ENCODE measurements around the gene RPL21. TPM values are rescaled to one million over a fixed set of nuclear protein-coding genes. Genes with fewer than 3 reads are reported as not detected.

Gene RPL21
- total and polyA plus RNA-seq, 7 donors = 440 to 1,432 (median 808) TPM

DNA sequence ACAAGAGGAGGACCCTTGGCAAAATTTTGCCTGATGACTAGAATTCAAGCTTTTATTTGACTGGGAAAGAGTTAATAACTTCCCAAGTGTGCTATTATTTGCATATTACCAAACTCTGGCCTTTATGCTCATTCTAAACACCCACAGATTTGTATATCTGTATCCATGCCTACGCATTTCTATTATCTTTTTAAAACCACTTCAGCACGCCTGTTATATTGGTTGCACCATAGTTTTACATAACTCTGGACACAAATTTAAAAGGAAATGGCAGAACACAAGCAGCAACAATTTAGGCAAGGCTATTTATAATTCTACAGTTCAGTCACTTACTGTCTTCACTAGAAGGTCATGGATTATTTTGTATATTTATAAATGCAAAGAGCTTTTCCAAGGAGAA, 15.6 kb downstream of the RPL21 start:
- TF ChIP-seq, protein P1, sequence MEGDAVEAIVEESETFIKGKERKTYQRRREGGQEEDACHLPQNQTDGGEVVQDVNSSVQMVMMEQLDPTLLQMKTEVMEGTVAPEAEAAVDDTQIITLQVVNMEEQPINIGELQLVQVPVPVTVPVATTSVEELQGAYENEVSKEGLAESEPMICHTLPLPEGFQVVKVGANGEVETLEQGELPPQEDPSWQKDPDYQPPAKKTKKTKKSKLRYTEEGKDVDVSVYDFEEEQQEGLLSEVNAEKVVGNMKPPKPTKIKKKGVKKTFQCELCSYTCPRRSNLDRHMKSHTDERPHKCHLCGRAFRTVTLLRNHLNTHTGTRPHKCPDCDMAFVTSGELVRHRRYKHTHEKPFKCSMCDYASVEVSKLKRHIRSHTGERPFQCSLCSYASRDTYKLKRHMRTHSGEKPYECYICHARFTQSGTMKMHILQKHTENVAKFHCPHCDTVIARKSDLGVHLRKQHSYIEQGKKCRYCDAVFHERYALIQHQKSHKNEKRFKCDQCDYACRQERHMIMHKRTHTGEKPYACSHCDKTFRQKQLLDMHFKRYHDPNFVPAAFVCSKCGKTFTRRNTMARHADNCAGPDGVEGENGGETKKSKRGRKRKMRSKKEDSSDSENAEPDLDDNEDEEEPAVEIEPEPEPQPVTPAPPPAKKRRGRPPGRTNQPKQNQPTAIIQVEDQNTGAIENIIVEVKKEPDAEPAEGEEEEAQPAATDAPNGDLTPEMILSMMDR (IDR thresholded peaks at IDR 0.05) = no peak
- WGBS, 3 donors = 88 to 94% (median 90%) methylated on average over 2 of the region's 2 CpGs
- Histone ChIP-seq H3K27ac (no peak overlapping the region), H3K36me3 (ENCODE audit: insufficient read depth in 1 of 2, low read depth in 1 of 2) (peaks cover 0 to 9% of the 10 kb centered on the region in 2 donors), H3K4me1 (peaks cover 4% of the 10 kb centered on the region), H3K9me3 (no peaks in the 10 kb centered on the region), H3K4me3 (no peak overlapping the region), H3K27me3 (ENCODE audit: insufficient read depth in 3 of 3, low read length in 2 of 3) (no peaks in the 10 kb centered on the region)
- intact Hi-C loops (cut with DNase I) = no loop called here
- DNase-seq (no peak), ATAC-seq (no peak)

DNA sequence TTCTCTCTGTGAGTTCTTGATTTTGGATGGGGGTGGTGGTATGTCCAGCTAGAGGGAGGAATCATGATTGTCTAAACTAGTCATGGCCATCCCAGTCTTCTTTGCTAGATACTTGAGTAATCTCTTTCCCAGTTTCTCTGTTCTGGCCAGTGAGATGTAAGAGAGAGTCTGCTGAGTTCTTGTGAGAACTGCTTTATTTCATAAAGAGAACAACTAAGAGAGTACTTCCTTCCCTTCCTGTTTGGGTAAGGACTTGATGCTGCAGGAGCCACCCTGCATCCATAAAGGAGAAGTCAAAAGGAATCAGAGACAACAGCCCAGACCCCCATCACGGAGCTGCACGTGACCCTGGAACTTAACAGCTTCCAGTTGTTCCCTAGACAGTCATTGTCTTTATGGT, 16.2 kb downstream of the RPL21 start:
- Histone ChIP-seq H3K27me3 (ENCODE audit: insufficient read depth in 3 of 3, low read length in 2 of 3) (no peaks in the 10 kb centered on the region), H3K4me3 (no peak overlapping the region), H3K9me3 (no peaks in the 10 kb centered on the region), H3K27ac (no peak overlapping the region), H3K4me1 (peaks cover 4% of the 10 kb centered on the region), H3K36me3 (ENCODE audit: insufficient read depth in 1 of 2, low read depth in 1 of 2) (peaks cover 0 to 2% of the 10 kb centered on the region in 2 donors)
- ATAC-seq (no peak), DNase-seq (no peak)
- intact Hi-C loops (cut with DNase I) = no loop called here
- 66 to 76% (median 69%) methylated on average over 2 of the region's 2 CpGs for WGBS, 3 donors
- TF ChIP-seq, protein P1 (IDR thresholded peaks at IDR 0.05) = no peak

DNA sequence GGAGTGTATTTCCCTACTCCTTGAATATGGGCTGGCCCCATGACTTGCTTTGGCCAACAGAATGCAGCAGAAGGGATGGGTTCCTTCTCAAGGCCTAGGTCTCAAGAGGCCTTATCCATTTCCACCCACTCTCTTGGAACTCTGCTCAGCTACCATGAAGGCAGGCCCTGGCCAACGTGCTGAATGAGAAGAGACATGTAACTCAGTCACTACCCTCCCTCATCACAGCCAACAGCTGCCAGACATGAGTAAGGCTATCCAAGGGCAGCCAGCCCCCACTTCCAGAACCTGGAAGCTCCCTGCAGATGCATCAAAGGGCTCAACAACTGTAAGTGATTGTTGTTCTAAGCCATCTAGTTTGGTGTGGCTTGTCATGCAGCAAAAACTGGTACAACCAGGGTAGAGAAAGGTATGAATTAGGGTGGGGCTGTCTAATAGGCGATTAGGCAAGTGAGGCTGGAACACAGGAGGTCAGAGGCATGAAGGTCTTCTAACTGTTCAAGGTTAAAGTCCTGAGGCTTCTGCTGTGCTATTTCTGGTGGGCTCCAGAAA, 17.8 kb downstream of the RPL21 start:
- H3K9me3 ChIP-seq = no peaks in the 10 kb centered on the region
- no peak overlapping the region for H3K4me3 ChIP-seq
- intact Hi-C loops (cut with DNase I) = no loop called here
- DNase-seq = no peak
- H3K27me3 ChIP-seq (ENCODE audit: insufficient read depth in 3 of 3, low read length in 2 of 3) = no peaks in the 10 kb centered on the region
- H3K4me1 ChIP-seq = peaks cover 4% of the 10 kb centered on the region
- H3K27ac ChIP-seq = no peak overlapping the region
- TF ChIP-seq, protein P1 (IDR thresholded peaks at IDR 0.05) = no peak
- H3K36me3 ChIP-seq (ENCODE audit: insufficient read depth in 1 of 2, low read depth in 1 of 2) = no peaks in the 10 kb centered on the region
- WGBS, 3 donors = 53 to 62% (median 56%) methylated on average over 2 of the region's 2 CpGs
- no peak for ATAC-seq

DNA sequence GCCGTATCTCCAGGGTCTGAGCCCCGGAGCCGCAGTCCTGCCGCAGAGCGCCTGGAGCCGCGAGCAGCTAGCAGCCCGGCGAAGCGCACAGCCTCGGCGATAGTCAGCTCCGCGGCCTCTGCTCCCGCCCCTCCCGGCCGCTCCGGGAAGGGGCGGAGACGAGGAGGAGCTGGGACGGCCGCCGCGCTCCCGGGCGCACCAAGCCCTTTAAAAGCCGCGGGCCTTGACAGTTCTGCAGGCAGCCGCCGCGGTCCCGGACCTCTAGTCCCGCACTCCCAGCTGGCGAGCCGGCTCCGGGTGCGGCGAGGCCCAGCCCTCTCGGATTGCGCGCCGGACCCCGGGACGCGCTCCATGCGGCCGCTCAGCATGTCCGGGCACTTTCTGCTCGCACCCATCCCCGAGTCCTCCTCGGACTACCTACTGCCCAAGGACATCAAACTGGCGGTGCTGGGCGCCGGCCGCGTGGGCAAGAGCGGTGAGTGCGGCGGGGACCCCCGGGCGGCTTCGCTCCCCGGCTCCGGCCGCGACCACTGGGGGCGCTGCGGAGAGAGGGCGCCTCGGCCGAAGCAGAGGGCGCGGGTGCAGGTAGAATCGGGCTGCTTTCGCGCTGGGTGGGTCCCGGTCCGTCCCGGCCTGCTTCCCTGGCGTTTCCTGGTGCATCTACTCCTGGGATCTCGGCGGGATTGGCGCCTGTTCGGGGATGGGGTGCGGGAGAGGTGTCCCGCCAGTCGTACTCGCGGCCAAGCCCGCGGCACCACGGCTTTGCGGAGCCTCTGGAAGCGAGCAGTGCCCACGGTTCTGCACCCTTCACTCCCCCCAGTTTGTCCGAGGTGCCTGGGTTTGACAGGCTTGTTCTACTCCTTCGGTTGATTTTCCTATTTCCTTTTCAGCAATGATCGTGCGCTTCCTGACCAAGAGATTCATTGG, 19.5 kb downstream of the RPL21 start, which contains the start of gene RASL11A:
Gene RASL11A, plus strand, starts transcription at position 237 of the 927 bp plus-strand sequence. Its CDS starts 115 bp downstream, at position 352.
- Histone ChIP-seq H3K27ac (peak within 1 kb of the TSS; percentile 86), H3K36me3 (ENCODE audit: insufficient read depth in 1 of 2, low read depth in 1 of 2) (no peaks in the 10 kb centered on the region), H3K4me1 (peaks cover 4% of the 10 kb centered on the region), H3K27me3 (ENCODE audit: insufficient read depth in 3 of 3, low read length in 2 of 3) (no peaks in the 10 kb centered on the region), H3K9me3 (no peaks in the 10 kb centered on the region), H3K4me3 (peak within 1 kb of the TSS; percentile 78)
- intact Hi-C loops (cut with DNase I) = no loop called here
- WGBS, 3 donors = 1 to 2% (median 1%) methylated on average over 55 to 99 of the region's 99 CpGs
- DNase-seq = peak; percentile 83 to 91
- TF ChIP-seq, protein P1 (IDR thresholded peaks at IDR 0.05) = peak; percentile 95
- peak; percentile 92 to 95 (median 93) for ATAC-seq
